ENCODE data around the gene TXN.

The TXN gene

GRCh38 chr9:110251212-110251611, 5.1 kb downstream of the TXN start:
- DNase-seq (ENCODE audit: insufficient read length, low spot score) = no peak
- TF ChIP-seq POLR2AphosphoS5 (IDR thresholded peaks at IDR 0.05; ENCODE audit: low read depth, low read length) = no peak
- no peak for TF ChIP-seq POU2F2 (IDR thresholded peaks at IDR 0.05; ENCODE audit: low read depth, low read length)
- no peak for TF ChIP-seq SPI1 (IDR thresholded peaks at IDR 0.05; ENCODE audit: low read depth, low read length)
- no peak for TF ChIP-seq POLR2A (IDR thresholded peaks at IDR 0.05; ENCODE audit: low read depth, low read length)
- no peak for TF ChIP-seq PAX5 (IDR thresholded peaks at IDR 0.05; ENCODE audit: insufficient read depth, low read length, severe bottlenecking)
- no peak for TF ChIP-seq TAF1 (IDR thresholded peaks at IDR 0.05; ENCODE audit: low read depth, low read length)
- no peak for FAIRE-seq

- DNase-seq (ENCODE audit: insufficient read length, low spot score) (no peak), FAIRE-seq (no peak)
- TF ChIP-seq TAF1 (IDR thresholded peaks at IDR 0.05; ENCODE audit: low read depth, low read length) (no peak), POLR2A (IDR thresholded peaks at IDR 0.05; ENCODE audit: low read depth, low read length) (no peak), POU2F2 (IDR thresholded peaks at IDR 0.05; ENCODE audit: low read depth, low read length) (no peak), POLR2AphosphoS5 (IDR thresholded peaks at IDR 0.05; ENCODE audit: low read depth, low read length) (no peak), SPI1 (IDR thresholded peaks at IDR 0.05; ENCODE audit: low read depth, low read length) (no peak), PAX5 (IDR thresholded peaks at IDR 0.05; ENCODE audit: insufficient read depth, low read length, severe bottlenecking) (no peak)
Observed at GRCh38 chr9:110249603-110250002, 6.7 kb downstream of the TXN start.

DNA sequence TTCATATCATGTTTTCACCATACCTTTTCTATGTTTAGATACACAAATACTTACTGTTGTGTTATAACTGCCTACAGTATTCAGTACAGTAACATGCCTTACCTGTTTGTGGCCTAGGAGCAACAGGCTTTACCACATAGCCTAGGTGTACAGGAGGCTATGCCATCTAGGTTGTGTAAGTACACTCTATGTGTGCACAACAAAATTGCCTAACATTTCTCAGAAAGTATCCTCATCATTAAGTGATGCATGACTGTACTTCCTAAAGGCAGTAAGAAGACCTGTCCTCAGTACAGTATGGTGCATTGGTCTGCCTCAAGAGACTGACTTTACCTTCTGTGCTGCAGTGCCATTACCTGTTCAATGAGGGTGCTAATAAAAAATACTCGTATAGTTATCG, 7.9 kb downstream of the TXN start:
- DNase-seq (ENCODE audit: insufficient read length, low spot score) = no peak
- peak; percentile 66 for FAIRE-seq
- TF ChIP-seq TAF1 (IDR thresholded peaks at IDR 0.05; ENCODE audit: low read depth, low read length) = no peak
- TF ChIP-seq SPI1 (IDR thresholded peaks at IDR 0.05; ENCODE audit: low read depth, low read length) = no peak
- no peak for TF ChIP-seq PAX5 (IDR thresholded peaks at IDR 0.05; ENCODE audit: insufficient read depth, low read length, severe bottlenecking)
- no peak for TF ChIP-seq POU2F2 (IDR thresholded peaks at IDR 0.05; ENCODE audit: low read depth, low read length)
- TF ChIP-seq POLR2AphosphoS5 (IDR thresholded peaks at IDR 0.05; ENCODE audit: low read depth, low read length) = no peak
- no peak for TF ChIP-seq POLR2A (IDR thresholded peaks at IDR 0.05; ENCODE audit: low read depth, low read length)

- TF ChIP-seq POLR2AphosphoS5 (IDR thresholded peaks at IDR 0.05; ENCODE audit: low read depth, low read length) (no peak), PAX5 (IDR thresholded peaks at IDR 0.05; ENCODE audit: insufficient read depth, low read length, severe bottlenecking) (no peak), SPI1 (IDR thresholded peaks at IDR 0.05; ENCODE audit: low read depth, low read length) (no peak), TAF1 (IDR thresholded peaks at IDR 0.05; ENCODE audit: low read depth, low read length) (no peak), POU2F2 (IDR thresholded peaks at IDR 0.05; ENCODE audit: low read depth, low read length) (no peak), POLR2A (IDR thresholded peaks at IDR 0.05; ENCODE audit: low read depth, low read length) (no peak)
- DNase-seq (ENCODE audit: insufficient read length, low spot score) (no peak), FAIRE-seq (no peak)
Observed at GRCh38 chr9:110246214-110246613, 10.1 kb downstream of the TXN start.

GRCh38 chr9:110244616-110245015, 11.7 kb downstream of the TXN start:
- DNase-seq (ENCODE audit: insufficient read length, low spot score) (no peak), FAIRE-seq (no peak)
- no peak for TF ChIP-seq POU2F2 (IDR thresholded peaks at IDR 0.05; ENCODE audit: low read depth, low read length)
- TF ChIP-seq POLR2AphosphoS5 (IDR thresholded peaks at IDR 0.05; ENCODE audit: low read depth, low read length) = no peak
- TF ChIP-seq TAF1 (IDR thresholded peaks at IDR 0.05; ENCODE audit: low read depth, low read length) = no peak
- no peak for TF ChIP-seq POLR2A (IDR thresholded peaks at IDR 0.05; ENCODE audit: low read depth, low read length)
- no peak for TF ChIP-seq PAX5 (IDR thresholded peaks at IDR 0.05; ENCODE audit: insufficient read depth, low read length, severe bottlenecking)
- no peak for TF ChIP-seq SPI1 (IDR thresholded peaks at IDR 0.05; ENCODE audit: low read depth, low read length)

DNA sequence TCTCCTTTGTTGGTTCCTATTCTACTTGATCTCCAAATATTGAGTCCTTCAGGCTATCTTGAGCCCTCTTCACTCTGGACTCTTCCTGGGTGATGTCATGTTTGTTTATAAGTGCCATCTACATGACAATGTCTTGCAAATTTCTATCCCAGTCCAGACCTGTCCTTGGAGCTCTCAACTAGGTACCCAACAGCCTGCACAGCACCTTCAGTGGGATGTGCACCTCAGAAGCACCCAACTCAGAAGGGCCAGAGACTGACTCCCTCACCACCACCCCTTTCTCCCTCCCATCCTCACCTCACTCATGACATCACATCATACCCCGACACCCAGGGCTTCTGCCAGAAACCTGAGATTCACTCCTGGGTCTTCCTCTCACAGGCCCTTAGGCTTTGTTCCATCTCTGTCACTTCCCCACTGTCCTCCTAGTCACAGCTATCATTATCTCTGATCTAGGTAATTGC, 14.4 kb downstream of the TXN start:
- DNase-seq (ENCODE audit: insufficient read length, low spot score) (no peak), FAIRE-seq (no peak)
- TF ChIP-seq POU2F2 (IDR thresholded peaks at IDR 0.05; ENCODE audit: low read depth, low read length) (no peak), POLR2AphosphoS5 (IDR thresholded peaks at IDR 0.05; ENCODE audit: low read depth, low read length) (peak; percentile 60; the same call in 1 of the 2 replicates), POLR2A (IDR thresholded peaks at IDR 0.05; ENCODE audit: low read depth, low read length) (peak; percentile 64; the same call in 1 of the 2 replicates)

- no peak for FAIRE-seq
- TF ChIP-seq TAF1 (IDR thresholded peaks at IDR 0.05; ENCODE audit: low read depth, low read length) = no peak
- no peak for TF ChIP-seq SPI1 (IDR thresholded peaks at IDR 0.05; ENCODE audit: low read depth, low read length)
- TF ChIP-seq POLR2AphosphoS5 (IDR thresholded peaks at IDR 0.05; ENCODE audit: low read depth, low read length) = no peak
- TF ChIP-seq PAX5 (IDR thresholded peaks at IDR 0.05; ENCODE audit: insufficient read depth, low read length, severe bottlenecking) = no peak
- TF ChIP-seq POLR2A (IDR thresholded peaks at IDR 0.05; ENCODE audit: low read depth, low read length) = no peak
- TF ChIP-seq POU2F2 (IDR thresholded peaks at IDR 0.05; ENCODE audit: low read depth, low read length) = no peak
- no peak for DNase-seq (ENCODE audit: insufficient read length, low spot score)
Observed at GRCh38 chr9:110241260-110241857, 14.9 kb downstream of the TXN start.

- DNase-seq (ENCODE audit: insufficient read length, low spot score) (no peak), FAIRE-seq (no peak)
- TF ChIP-seq TAF1 (IDR thresholded peaks at IDR 0.05; ENCODE audit: low read depth, low read length) (no peak), SPI1 (IDR thresholded peaks at IDR 0.05; ENCODE audit: low read depth, low read length) (no peak), POLR2AphosphoS5 (IDR thresholded peaks at IDR 0.05; ENCODE audit: low read depth, low read length) (no peak), PAX5 (IDR thresholded peaks at IDR 0.05; ENCODE audit: insufficient read depth, low read length, severe bottlenecking) (no peak), POLR2A (IDR thresholded peaks at IDR 0.05; ENCODE audit: low read depth, low read length) (no peak), POU2F2 (IDR thresholded peaks at IDR 0.05; ENCODE audit: low read depth, low read length) (no peak)
Observed at GRCh38 chr9:110240198-110240597, 16.1 kb downstream of the TXN start.

DNA sequence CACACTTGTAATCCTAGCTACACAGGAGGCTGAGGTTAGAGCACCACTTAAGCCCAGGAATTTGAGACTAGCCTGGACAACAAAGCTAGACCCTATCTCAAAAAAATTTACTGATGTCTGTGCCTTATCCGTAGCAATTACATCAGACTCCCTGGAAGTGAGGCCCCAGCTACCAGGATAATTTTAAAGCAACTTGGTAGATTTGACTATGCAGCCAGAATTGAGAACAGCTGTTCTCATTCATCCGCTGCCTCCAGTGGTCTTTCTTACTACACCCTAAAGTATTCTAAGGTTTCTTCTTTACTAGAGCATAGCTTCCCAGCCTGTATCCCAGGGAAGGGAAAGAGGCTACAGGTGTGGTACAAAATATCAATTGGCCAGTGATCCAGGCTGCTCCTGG, 28.0 kb downstream of the TXN start:
- DNase-seq (ENCODE audit: insufficient read length, low spot score) (no peak), FAIRE-seq (no peak)
- TF ChIP-seq SPI1 (IDR thresholded peaks at IDR 0.05; ENCODE audit: low read depth, low read length) (no peak), PAX5 (IDR thresholded peaks at IDR 0.05; ENCODE audit: insufficient read depth, low read length, severe bottlenecking) (no peak), POLR2A (IDR thresholded peaks at IDR 0.05; ENCODE audit: low read depth, low read length) (no peak), POLR2AphosphoS5 (IDR thresholded peaks at IDR 0.05; ENCODE audit: low read depth, low read length) (no peak), TAF1 (IDR thresholded peaks at IDR 0.05; ENCODE audit: low read depth, low read length) (no peak), POU2F2 (IDR thresholded peaks at IDR 0.05; ENCODE audit: low read depth, low read length) (no peak)

DNA sequence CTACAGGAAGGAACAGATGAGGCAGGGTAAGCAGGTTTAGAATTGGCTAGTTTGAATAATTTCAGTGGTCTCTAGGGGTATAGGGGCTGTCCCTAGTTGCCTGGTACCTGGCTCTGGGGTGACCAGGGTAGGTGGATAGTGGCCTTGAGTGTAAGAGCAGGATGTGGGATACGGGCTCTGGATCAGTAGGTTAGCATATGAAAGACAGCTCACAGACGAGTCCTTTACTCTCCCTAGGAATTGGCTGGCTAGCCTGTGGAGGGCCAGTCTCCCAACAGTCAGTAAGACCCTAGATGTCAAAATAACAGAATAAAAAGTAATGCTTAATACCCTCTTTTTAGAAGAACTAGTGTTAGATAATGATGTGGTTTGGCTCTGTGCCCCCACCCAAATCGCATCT, 31.7 kb downstream of the TXN start:
- no peak for TF ChIP-seq TAF1 (IDR thresholded peaks at IDR 0.05; ENCODE audit: low read depth, low read length)
- TF ChIP-seq PAX5 (IDR thresholded peaks at IDR 0.05; ENCODE audit: insufficient read depth, low read length, severe bottlenecking) = no peak
- no peak for TF ChIP-seq SPI1 (IDR thresholded peaks at IDR 0.05; ENCODE audit: low read depth, low read length)
- TF ChIP-seq POLR2A (IDR thresholded peaks at IDR 0.05; ENCODE audit: low read depth, low read length) = no peak
- no peak for TF ChIP-seq POU2F2 (IDR thresholded peaks at IDR 0.05; ENCODE audit: low read depth, low read length)
- TF ChIP-seq POLR2AphosphoS5 (IDR thresholded peaks at IDR 0.05; ENCODE audit: low read depth, low read length) = no peak

More for the DNA sequence above, 31.7 kb downstream of the TXN start:
- FAIRE-seq (no peak), DNase-seq (ENCODE audit: insufficient read length, low spot score) (no peak)

All from GM12891 (cell line).